B cell (primary cell): ENCODE results near the gene IQGAP1. TPM values are rescaled to one million over a fixed set of nuclear protein-coding genes. Genes with fewer than 3 reads are reported as not detected.

Experiments
- ATAC-seq: fragments of 200-7000 bp; cut with Tn5 transposase; one replicate; pipeline ENCODE4 v1.10.0; 2021; ENCODE audit warnings: low read depth, mild to moderate bottlenecking, moderate number of reproducible peaks, moderate library complexity
- CTCF ChIA-PET: fragments of 350-600 bp; sonication (Branson Sonifier 250); formaldehyde crosslinking; loops from one replicate; lab custom pipeline; 2021; ENCODE audit warnings: antibody characterized with exemption, inconsistent platforms; lab: Charles Lee
- POLR2A ChIA-PET: fragments of 350-600 bp; sonication (Branson Sonifier 250); formaldehyde crosslinking; loops from one replicate; lab custom pipeline; 2021; ENCODE audit warnings: antibody characterized with exemption; lab: Charles Lee
- DNase-seq: peaks from one replicate; pipeline ENCODE4 v3.0.0; 2013
- H2AFZ ChIP-seq: 2 replicates; pipeline ENCODE4 v1.6.1; 2012; ENCODE audit warnings: mild to moderate bottlenecking, low read depth, low read length; ENCODE audit not compliant: insufficient read depth, poor library complexity, severe bottlenecking
- H3K27ac ChIP-seq, 2 donors: 1 replicate in 1 of 2; 2 replicates in 1 of 2; pipeline ENCODE4 v1.5.1; 2012 to 2013; ENCODE audit warnings: low read length in 2 of 2, mild to moderate bottlenecking in 2 of 2, moderate library complexity in 1 of 2
- H3K27me3 ChIP-seq, 4 experiments: fragments of 200-600 bp in 1 of 4; sonication (generic) in 1 of 4; replicated peaks in 1 of 4; 1 replicate in 2 of 4; 2 replicates in 2 of 4; pipeline versions ENCODE4 v1.6.1 to v1.7.0; 2013 to 2016; ENCODE audit warnings: low read length in 3 of 4, mild to moderate bottlenecking in 2 of 4, mixed read lengths in 1 of 4, moderate library complexity in 1 of 4; ENCODE audit not compliant: insufficient read depth in 4 of 4, control insufficient read depth in 3 of 4; ENCODE audit errors: control extremely low read depth in 1 of 4
- H3K36me3 ChIP-seq, 2 experiments: replicated peaks in 1 of 2; 1 replicate in 1 of 2; 2 replicates in 1 of 2; pipeline versions ENCODE4 v1.6.1 to v1.7.1; 2013; ENCODE audit warnings: low read length in 1 of 2; ENCODE audit not compliant: insufficient read depth in 2 of 2, control insufficient read depth in 1 of 2; ENCODE audit errors: control extremely low read depth in 1 of 2, extremely low read depth in 1 of 2
- H3K4me1 ChIP-seq, 2 donors: fragments of 200-600 bp in 1 of 2; sonication (generic) in 1 of 2; 1 replicate in 1 of 2; 2 replicates in 1 of 2; pipeline versions ENCODE4 v1.5.1 to v1.6.1; 2013 to 2017; ENCODE audit warnings: low read length in 2 of 2; ENCODE audit not compliant: control insufficient read depth in 2 of 2, insufficient read depth in 2 of 2
- H3K4me2 ChIP-seq: replicated peaks from 2 replicates; pipeline ENCODE3; 2012; ENCODE audit warnings: mild to moderate bottlenecking, low read depth, low read length; ENCODE audit not compliant: poor library complexity, severe bottlenecking
- H3K4me3 ChIP-seq, 5 experiments: fragments of 200-600 bp in 1 of 5; sonication (generic) in 1 of 5; 1 replicate in 3 of 5; 2 replicates in 2 of 5; pipeline versions ENCODE4 v1.5.1 to v1.7.0; 2011 to 2016; ENCODE audit warnings: low read length in 4 of 5, mild to moderate bottlenecking in 4 of 5, low read depth in 2 of 5, control low read depth in 1 of 5, moderate library complexity in 1 of 5; ENCODE audit not compliant: insufficient read depth in 1 of 5; ENCODE audit errors: control extremely low read depth in 1 of 5, extremely low read depth in 1 of 5
- H3K79me2 ChIP-seq: fragments of 200-600 bp; sonication (generic); one replicate; pipeline ENCODE4 v1.6.0; 2016; ENCODE audit warnings: low read length; ENCODE audit not compliant: control insufficient read depth, insufficient read depth
- H3K9ac ChIP-seq: fragments of 200-600 bp; sonication (generic); 2 replicates; pipeline ENCODE4 v1.6.1; 2017; ENCODE audit warnings: mild to moderate bottlenecking, low read length, moderate library complexity
- H3K9me3 ChIP-seq, 3 donors: one replicate each; pipeline versions ENCODE4 v1.6.1 to v1.7.1; 2013; ENCODE audit warnings: low read length in 2 of 3; ENCODE audit not compliant: control insufficient read depth in 2 of 3, insufficient read depth in 1 of 3; ENCODE audit errors: control extremely low read depth in 1 of 3
- H4K20me1 ChIP-seq: 2 replicates; pipeline ENCODE4 v1.6.0; 2012; ENCODE audit warnings: mild to moderate bottlenecking, low read length; ENCODE audit not compliant: insufficient read depth, control insufficient read depth, poor library complexity, severe bottlenecking
- H3K27ac Mint-ChIP-seq: one replicate; pipeline ENCODE4 v1.8.0; 2021; ENCODE audit warnings: mixed read lengths
- H3K27me3 Mint-ChIP-seq: one replicate; pipeline ENCODE4 v1.8.0; 2021; ENCODE audit warnings: mixed read lengths
- H3K4me1 Mint-ChIP-seq: one replicate; pipeline ENCODE4 v1.8.0; 2021; ENCODE audit warnings: mixed read lengths
- H3K4me3 Mint-ChIP-seq: one replicate; pipeline ENCODE4 v1.8.0; 2021; ENCODE audit warnings: mixed read lengths
- H3K9me3 Mint-ChIP-seq: one replicate; pipeline ENCODE4 v1.8.0; 2022; ENCODE audit warnings: mixed read lengths; ENCODE audit not compliant: insufficient read depth
- CTCF ChIP-seq: fragments of 200-600 bp; IDR thresholded peaks from one replicate; pipeline ENCODE4 v1.8.0; 2022; ENCODE audit warnings: antibody characterized with exemption, mild to moderate bottlenecking
- EZH2 ChIP-seq: IDR thresholded peaks from 2 replicates; pipeline ENCODE4 v1.6.1; 2012; ENCODE audit warnings: borderline replicate concordance, low read depth, mild to moderate bottlenecking, moderate library complexity, low read length; ENCODE audit not compliant: insufficient read depth, poor library complexity, severe bottlenecking
- WGBS: methylation state at CpG from one replicate; pipeline ENCODE4 v1.1.5; 2013; ENCODE audit warnings: missing lambda C conversion rate; ENCODE audit not compliant: insufficient coverage; 5-methylcytosine and 5-hydroxymethylcytosine counted together
- intact Hi-C: fragments of 100-400 bp; cut with micrococcal nuclease; formaldehyde crosslinking; loops from one replicate; pipeline ENCODE4 v1.10.0; 2022
- polyA plus RNA-seq: library from polyadenylated mRNA; depleted of rRNA; stranded (reverse); fragments of >200 nt; gene quantifications from 2 replicates; pipeline ENCODE4 v1.2.3, GENCODE V29; 2012
- total RNA-seq, 2 donors: library from RNA; stranded (reverse); fragments of 120-200 nt in 1 of 2; gene quantifications; 1 replicate in 1 of 2; 2 replicates in 1 of 2; pipeline versions ENCODE4 v1.2.3 to v1.2.4, GENCODE V29; 2013 to 2022

Gene IQGAP1
- total and polyA plus RNA-seq, 2 donors (not counting 1 experiment from before 2014, with no cell fraction given), result 49.7 to 216 TPM

GRCh38 chr15:90497912-90498311 lies 109.9 kb downstream of the IQGAP1 start:
- peak overlapping the region; percentile 39 for H3K27ac Mint-ChIP-seq
- Histone ChIP-seq H3K9me3 (no peaks in the 10 kb centered on the region), H3K4me3 (no peak overlapping the region), H3K36me3 (peaks cover 14 to 80% of the 10 kb centered on the region in 2 experiments), H3K27ac (no peak overlapping the region), H3K27me3 (no peaks in the 10 kb centered on the region), H3K79me2 (no peaks in the 10 kb centered on the region), H2AFZ (no peak overlapping the region), H3K4me2 (no peak overlapping the region), H3K9ac (no peak overlapping the region), H3K4me1 (no peaks in the 10 kb centered on the region), H4K20me1 (peaks cover 5% of the 10 kb centered on the region)
- no peak for TF ChIP-seq EZH2
- TF ChIP-seq CTCF, result no peak
- intact Hi-C loops, result no loop called here
- H3K4me3 Mint-ChIP-seq, result no peak overlapping the region
- no peaks in the 10 kb centered on the region for H3K9me3 Mint-ChIP-seq
- DNase-seq, result no peak
- no peaks in the 10 kb centered on the region for H3K27me3 Mint-ChIP-seq
- H3K4me1 Mint-ChIP-seq, result peaks cover 2% of the 10 kb centered on the region
- ChIA-PET POLR2A (no interaction called here), CTCF (interaction anchor here (0.5 to 1.0 kb wide), 2 partner anchors 17 to 129 kb away, joined by 3 read pairs; no protein-coding TSS in a partner anchor)
- no peak for ATAC-seq
- 83% methylated on average over 2 of the region's 6 CpGs for WGBS

GRCh38 chr15:90500171-90500570 lies 112.1 kb downstream of the IQGAP1 start:
- DNase-seq (no peak), ATAC-seq (no peak)
- whole genome bisulfite sequencing, result no CpG with 5 or more reads among the region's 2 CpGs
- Histone ChIP-seq H2AFZ (no peak overlapping the region), H3K9ac (no peak overlapping the region), H3K27ac (peak overlapping the region in 1 of 2 donors; percentile 30), H4K20me1 (peaks cover 5% of the 10 kb centered on the region), H3K4me2 (no peak overlapping the region), H3K4me3 (no peak overlapping the region), H3K79me2 (no peaks in the 10 kb centered on the region), H3K27me3 (no peaks in the 10 kb centered on the region), H3K9me3 (no peaks in the 10 kb centered on the region), H3K4me1 (no peaks in the 10 kb centered on the region), H3K36me3 (peaks cover 4 to 58% of the 10 kb centered on the region in 2 experiments)
- H3K27me3 Mint-ChIP-seq, result no peaks in the 10 kb centered on the region
- peaks cover 2% of the 10 kb centered on the region for H3K4me1 Mint-ChIP-seq
- ChIA-PET POLR2A (interaction anchor here (0.6 kb wide), 1 partner anchor 16 kb away, joined by 9 read pairs; no protein-coding TSS in a partner anchor), CTCF (interaction anchor here (0.5 to 1.7 kb wide), 7 partner anchors 8 to 182 kb away, joined by 3 to 6 read pairs (median 3); no protein-coding TSS in a partner anchor)
- no peaks in the 10 kb centered on the region for H3K9me3 Mint-ChIP-seq
- no peak overlapping the region for H3K27ac Mint-ChIP-seq
- no peak overlapping the region for H3K4me3 Mint-ChIP-seq
- intact Hi-C loops, result no loop called here
- no peak for TF ChIP-seq EZH2
- TF ChIP-seq CTCF, result no peak
